T-helper 9 cell (primary cell): ENCODE data around the gene ZNRF1.
"Not testable (repeated sequence)": the region's sequence is repeated elsewhere in the genome, so short reads cannot be mapped to it uniquely, and the experiment has no call there.

Source experiments
- DNase-seq: peaks from one replicate; pipeline ENCODE4 v3.0.0-alpha.2; 2020

The ZNRF1 gene

DNA sequence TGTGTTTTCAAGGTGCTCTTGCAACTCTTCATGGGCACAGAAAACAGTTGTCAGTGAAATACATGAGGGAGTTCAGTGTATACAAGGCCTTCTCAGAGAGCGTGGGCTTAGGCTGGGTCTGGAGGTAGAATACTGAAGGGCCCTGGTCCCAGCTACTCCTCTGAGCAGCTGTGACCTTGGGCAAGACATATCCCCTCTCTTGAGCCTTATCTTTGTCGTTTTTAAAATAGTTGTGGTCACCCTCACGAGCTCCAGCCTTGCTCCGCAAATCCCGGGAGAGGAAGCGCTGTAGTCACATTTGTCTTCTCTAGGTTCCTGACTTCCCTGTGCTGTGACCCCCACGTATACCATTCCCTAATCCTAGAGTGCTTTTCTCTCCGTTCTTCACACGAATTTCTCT is 3.6 kb downstream of the ZNRF1 start:
- DNase-seq, result no peak

DNA sequence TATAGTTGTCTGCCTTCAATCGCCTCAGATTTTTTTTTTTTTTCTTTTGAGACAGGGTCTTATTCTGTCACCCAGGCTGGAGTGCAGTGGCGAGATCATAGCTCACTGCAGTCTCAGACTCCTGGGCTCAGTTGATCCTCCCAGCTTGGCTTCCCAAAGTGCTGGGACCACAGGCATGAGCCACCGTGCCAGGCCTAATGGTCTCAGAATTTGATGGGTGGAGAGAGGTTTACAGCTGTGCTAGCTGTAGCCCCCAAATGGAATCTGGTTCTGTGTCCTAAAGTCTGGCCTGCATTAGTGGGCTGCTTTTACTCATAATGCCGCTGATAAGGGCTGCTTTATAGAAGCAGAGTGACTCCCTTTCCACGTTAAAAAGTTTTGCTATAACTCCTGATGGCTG is 5.1 kb downstream of the ZNRF1 start:
- DNase-seq, result no peak

DNA sequence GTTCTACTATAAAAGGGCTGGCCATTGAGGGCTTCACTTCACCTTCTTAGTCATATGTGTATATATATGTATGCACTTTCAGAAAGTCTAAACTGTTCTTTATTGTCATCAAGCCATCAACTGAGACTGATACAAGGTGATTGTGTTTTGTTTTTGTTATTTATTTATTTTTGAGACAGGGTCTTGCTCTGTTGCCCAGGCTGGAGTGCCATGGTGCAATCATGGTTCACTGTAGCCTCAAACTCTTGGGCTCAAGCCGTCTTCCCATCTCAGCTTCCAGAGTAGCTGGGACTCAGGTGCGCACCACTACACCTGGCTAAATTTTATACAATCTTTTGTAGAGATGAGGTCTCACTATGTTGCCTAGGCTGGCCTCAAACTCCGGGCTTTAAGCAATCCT is 5.6 kb downstream of the ZNRF1 start:
- DNase-seq, result no peak

DNA sequence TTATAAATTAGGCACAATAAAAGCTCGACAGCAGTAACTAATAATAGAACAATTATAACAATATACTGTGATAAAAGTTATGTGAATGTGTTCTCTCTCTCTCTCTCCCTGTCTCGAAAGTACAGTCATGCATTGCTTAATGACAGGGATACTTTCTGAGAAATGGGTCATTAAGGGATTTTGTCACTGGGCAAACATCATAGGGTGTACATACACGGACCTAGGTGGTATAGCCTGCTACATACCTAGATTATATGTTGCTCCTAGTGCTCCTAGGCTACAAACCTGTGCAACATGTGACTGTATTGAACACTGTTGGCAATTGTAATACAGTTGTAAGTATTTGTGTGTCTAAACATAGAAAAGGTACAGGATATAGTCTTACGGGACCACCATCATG is 6.9 kb downstream of the ZNRF1 start:
- DNase-seq, result no peak

DNA sequence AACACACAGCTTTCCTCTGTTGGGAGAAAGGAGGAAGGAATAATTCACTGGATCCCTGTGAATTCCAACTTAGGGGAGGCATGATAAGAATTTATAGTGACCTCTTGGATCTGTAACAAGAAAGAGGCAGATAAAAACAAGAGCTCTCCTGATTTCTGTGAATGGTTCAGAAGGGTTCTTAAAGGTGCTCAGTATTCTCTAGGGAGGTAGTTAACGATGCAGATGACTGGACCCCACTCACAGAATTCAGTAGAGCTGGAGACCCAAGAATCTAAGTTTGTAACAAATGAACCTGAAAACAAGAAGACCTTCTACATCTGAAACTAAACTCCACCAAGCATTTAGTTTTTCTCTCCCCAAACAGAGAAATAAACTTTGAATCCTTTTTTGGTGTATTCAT is 8.6 kb downstream of the ZNRF1 start:
- DNase-seq, result no peak

DNA sequence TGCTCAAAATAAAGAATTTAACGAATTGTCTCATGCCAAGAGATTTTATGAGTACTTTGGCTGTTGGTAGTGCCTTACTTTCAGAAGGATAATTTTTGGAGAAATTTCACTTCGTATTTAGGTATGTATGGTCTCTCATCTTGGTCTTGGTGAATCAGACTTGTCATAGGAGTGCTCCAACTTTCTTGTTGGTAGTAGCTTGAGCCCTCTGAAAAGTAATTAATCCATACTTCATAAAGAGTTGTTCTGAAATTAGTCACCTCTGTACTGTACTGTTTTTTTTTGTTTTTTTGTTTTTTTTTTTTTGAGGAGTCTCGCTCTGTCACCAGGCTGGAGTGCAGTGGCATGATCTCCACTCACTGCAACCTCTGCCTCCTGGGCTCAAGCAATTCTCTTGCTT is 11.6 kb downstream of the ZNRF1 start:
- DNase-seq, result no peak

DNA sequence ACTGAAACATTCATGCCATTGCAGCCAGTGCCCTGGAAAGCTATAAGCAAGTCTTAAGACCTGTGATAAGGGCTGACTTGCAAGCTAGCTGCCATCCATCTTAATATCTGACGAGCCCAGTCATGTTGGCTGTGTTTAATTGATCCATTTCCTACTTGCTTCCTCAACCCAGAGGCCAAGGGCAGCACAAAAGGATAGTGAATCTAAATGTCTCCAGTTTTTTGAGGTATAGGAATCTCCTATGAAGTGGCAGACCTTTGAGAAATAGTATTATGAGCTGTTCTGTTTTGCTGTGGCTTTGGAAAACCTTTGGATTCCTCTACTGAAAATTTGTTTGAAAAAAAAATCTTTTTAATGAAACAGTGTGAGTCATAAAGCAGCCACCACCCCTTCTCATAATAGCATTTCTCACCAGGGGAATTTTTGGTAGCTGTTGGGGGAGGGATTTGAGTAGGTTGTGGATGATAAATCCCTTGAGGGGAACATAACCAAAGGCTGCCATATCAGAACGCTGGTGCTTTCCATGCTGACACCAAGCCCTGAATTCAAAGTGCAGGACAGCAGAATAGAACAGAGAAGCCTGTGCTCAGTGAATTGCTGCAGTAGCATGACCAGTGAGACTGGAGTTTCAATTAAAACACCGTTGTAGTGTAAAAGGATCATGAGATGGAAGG is 12.9 kb downstream of the ZNRF1 start:
- no peak for DNase-seq

DNA sequence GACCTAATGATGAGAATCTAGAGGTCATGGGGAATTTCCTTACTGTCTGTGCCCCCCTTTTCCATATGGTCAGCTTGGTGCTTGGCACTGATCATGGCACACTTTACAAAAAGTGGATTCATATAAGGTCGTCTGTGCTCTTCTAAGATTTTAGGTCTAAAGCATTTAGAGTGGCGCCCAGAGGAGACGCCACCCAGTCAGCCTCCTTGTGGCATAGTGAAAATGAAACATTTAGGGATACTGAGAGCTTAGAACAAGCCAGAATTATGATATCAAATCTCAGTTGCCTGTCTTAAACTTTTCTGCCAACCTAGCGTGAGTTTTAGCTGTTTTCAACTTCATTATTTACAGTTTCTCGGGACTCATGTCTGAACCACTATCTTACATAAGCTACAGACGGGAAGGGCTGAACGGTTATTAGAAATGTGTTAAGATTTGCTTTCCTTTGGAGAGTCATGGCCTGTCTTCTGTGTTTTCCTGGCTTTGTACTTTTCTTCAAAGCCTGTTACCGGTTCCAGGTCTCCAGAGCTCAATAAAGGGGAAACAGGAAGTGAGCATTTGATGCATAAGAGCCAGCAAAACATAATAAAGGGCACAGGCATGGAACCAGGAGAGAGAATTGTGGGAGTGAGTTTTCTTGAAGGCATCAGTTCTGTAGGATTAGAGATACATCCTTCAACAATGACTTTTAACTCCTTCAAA is 13.7 kb downstream of the ZNRF1 start:
- no peak for DNase-seq

DNA sequence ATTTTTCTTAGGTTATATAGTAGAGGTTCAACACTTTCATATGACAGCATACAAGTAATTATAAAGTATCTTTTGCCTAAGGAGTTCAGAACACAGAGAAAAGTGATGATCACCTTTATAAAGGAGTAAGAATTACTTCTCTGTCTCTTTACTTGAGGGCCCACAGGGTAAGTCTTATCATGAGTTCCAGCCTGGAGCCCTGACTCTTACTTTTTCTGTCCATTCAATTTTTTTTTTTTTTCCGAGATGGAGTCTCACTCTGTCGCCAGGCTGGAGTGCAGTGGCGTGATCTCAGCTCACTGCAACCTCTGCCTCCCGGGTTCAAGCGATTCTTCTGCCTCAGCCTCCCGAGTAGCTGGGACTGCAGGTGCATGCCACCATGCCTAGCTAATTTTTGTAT is 14.3 kb downstream of the ZNRF1 start:
- not testable (repeated sequence) for DNase-seq

DNA sequence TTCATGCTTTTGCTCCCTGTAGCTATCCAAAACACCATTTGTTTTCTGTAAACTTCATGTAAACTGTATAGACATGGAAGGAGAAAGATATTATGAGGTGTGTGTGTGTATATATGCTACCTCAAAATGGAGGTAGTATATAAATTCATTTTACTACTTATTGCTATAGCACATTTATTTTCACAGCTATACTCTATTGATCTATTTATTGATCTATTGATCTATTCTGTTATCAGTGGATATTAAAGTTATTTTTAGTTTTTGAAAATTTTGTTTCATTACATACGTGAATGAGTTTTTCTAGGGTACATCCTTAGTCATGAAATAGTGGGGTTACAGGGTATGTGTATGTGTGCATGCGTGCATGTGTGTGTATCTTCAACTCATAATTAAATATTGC is 15.5 kb downstream of the ZNRF1 start:
- DNase-seq, result no peak

DNA sequence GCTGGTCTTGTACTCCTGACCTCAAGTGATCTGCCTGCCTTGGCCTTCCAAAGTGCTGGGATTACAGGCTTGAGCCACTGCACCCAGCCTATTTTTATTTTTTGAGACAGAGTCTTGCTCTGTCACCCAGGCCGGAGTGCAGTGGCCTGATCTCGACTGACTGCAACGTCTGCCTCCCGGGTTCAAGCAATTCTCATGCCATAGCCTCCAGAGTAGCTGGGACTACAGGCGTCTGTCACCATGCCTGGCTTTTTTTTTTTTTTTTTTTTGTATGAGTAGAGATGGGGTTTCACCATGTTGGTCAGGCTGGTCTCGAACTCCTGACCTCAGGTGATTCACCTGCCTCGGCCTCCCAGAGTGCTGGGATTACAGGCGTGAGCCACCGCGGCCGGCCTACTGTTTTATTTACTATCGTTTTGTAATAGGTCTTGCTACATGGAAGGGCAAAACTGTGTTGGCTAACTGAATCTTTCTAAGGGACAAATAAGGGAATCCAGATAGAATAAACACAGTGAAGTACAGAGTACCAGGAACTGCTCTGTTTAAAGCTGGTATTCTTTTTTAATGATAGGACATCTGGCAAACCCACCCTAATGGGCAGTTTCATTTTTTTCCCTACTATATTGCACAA is 17.7 kb downstream of the ZNRF1 start:
- not testable (repeated sequence) for DNase-seq

DNA sequence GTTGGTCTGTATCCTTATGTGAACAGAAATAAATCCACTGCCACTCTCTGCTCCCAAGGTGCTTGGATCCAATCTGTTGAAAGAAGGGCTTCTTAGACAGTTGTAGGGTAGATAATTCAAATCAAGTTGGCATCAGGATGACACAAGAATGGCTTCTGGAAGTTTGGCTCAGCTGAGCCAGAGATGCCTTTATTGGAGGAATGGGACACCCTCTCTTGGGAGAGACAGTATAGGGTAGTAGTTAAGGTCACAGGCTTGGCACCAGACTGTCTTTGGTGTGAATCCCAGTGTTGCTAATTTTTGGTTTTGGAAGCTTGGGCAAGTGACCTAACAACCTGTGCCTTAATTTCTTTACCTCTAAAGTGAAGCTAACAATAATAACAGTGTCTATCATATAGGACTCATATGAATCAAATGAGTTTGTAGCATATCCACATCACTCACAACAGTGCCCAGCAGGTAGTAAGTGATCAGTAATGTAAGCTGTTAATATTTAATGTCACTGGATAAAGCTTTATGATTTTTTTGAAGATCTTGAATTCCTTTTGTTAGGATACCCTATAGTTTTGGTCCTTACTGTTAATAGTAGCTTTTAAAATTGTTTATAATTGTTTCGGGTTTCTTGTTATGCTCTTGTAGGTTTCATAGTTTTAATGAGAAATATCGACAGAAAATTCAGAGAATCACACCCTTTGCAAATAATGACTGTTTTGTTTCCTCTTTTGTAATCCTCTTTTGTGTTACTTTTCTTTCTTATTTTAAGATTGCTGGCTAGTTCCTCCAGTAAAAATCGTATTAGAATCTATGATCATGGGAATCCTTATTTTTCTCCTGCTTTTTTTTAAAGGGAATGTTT is 19.1 kb downstream of the ZNRF1 start:
- DNase-seq, result no peak

DNA sequence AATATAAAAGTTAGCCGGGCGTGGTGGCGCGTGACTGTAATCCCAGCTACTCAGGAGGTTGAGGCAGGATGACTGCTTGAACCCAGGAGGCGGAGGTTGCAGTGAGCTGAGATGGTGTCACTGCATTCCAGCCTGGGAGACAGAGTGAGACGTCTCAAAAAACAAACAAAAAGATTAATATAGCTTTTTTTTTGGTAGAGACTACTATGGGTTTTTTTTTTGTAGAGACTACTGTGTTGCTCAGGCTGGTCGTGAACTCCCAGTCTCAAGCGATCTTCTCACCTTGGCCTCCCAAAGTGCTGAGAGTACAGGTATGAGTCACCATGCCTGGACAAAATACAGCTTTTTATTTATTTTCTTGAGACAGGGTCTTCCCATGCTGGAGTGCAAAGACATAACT is 20.2 kb downstream of the ZNRF1 start:
- no peak for DNase-seq

DNA sequence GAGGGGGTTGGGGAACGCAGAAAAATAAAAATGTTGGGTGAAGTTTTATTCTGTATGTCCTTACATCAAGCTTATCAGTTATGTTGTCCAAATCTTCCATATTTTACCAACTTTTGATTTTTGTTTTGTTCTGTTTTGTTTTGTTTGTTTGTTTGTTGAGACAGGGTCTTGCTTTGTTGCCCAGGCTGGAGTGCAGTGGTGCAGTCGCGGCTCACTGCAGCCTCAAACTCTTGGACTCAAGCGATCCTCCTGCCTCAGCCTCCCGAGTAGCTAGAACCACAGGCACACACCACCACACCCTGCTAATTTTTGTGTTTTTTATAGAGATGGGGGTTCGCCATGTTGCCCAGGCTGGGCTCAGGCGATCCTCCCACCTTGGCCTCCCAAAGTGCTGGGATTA is 20.8 kb downstream of the ZNRF1 start:
- no peak for DNase-seq

DNA sequence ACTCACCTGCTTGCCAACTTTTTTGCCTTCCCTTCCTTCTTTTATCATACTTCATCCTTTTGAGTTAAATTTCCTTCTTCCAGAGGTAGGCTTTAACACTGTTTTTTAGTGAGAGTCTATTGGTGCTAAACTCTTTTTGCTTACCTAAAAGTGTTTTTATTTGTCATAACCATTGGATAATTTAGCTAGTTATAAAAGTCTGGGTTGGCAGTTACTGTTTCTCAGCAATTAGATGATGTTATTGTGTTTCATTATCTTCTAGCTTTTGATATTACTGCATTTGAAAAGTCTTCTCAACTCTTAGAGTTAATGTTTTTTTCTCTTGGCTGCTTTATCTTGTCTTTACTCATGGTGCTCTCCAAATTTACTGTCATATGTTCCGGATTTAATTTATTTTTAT is 22.6 kb downstream of the ZNRF1 start:
- no peak for DNase-seq

DNA sequence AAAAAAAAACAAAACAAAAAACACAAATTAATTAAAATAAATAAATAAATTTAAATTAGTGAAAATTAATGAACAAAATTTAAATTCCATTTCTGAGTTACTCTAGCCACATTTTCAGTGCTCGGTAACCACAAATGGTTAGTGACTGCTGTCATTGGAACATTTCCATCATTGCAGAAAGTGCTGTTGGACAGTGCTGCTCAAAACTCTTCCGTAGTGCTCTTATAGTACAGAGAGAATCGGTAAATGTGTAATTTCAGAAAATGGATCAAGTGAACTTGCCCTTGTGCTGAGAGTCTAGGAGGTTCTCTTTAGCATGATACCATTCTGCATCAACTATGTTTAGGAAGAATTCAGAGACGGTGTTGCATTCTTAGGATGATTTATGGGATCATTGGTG is 23.7 kb downstream of the ZNRF1 start:
- DNase-seq, result no peak

DNA sequence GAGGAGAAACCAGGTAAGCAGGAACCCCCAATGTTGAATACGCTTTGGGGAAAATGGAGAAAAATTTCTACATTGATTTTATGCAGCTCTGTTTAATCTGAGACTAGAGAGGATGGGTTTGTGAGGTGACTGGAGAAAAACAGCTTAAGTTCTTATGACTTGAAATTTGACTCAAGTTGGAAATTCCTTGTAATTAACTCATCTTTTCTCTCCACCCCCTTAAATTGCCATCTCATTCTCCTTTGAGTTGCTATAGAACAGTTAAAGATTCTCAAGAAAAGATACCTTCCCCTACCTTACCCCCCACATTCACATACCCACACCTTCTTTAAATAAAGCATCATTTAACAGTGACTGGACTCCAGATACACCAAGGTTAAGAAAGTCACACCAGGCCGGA is 24.2 kb downstream of the ZNRF1 start:
- no peak for DNase-seq

DNA sequence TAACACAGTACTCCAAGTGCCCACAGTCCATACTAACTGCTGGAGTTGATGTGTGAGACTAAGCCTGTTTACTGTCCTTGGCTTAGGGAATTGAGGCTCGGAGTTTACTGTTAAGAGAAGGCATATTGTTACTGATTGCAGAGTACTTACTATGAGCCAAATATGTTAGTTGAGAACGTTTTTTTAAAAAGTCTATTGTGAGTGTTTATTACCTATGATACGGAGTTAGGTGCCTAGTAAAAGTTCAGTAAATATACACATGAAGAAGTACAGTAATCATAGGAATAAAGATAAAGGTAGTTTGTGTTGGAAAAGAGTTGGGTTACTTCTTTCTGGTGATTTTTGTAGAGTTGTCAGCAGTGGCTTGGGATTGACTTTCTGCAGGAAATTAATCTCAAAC is 25.4 kb downstream of the ZNRF1 start:
- no peak for DNase-seq

DNA sequence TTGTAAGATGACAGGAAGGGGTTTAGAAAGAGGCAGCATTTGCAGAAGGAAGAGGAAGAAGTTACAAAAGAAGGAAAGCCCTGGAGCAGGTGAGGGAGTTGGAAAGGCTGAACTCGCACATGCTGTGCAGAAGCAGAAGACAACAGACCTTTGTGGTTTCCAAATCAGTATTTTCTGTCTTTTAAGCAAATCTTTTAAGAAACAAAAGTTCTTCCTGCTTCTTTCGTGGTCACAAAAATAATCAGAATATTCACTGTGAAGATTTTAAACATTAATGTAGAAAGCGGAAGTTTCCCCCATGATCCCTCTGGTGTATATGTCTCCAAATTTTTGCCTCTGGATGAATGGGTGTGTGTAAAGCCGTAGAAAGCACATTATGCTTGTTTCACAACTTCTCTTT is 25.8 kb downstream of the ZNRF1 start:
- no peak for DNase-seq

DNA sequence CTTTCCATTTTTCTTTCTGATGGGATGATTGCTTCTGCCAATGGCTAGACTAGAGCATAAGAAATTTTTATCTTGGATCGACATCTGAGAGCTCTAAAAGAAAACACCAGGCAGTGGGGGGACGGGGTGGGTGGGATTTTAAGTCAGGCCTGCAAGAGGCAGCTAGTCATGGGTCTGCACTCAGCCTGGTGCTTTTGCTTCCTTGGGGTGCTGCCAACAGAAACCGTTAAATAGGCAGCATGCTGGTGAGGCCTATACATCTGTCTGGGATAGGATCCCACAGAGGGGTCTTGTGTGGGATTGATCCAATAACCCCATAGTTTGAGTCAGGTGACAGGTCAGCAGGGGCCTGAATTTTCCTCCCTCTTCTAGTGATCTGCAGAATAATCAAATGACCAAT is 26.9 kb downstream of the ZNRF1 start:
- DNase-seq, result no peak

DNA sequence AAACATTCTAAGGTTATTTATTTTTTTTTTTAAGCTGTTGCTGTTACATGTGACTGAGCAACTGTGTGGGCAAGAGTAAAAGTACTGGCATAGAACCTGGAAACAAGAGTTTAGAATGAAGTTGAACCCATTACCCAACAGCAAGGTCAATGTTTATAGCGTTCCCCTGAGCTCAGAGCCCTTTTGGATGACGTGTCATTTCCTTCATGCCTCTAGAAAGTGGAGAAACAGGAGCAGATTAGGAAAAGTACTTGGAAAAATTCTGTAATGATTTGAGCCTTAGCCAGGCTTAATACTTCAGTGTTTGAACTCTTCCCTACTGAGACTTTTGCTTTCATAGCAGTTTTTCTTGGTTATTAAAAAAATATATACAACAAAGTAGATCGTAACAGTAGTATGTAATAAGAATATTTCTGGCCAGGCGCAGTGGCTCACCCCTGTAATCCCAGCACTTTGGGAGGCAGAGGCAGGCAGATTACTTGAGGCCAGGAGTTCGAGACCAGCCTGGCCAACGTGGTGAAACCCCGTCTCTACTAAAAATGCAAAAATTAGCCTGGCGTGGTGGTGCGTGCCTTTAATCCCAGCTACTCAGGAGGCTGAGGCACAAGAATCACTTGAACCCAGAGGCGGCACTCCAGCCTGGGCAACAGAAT is 27.5 kb downstream of the ZNRF1 start:
- not testable (repeated sequence) for DNase-seq

DNA sequence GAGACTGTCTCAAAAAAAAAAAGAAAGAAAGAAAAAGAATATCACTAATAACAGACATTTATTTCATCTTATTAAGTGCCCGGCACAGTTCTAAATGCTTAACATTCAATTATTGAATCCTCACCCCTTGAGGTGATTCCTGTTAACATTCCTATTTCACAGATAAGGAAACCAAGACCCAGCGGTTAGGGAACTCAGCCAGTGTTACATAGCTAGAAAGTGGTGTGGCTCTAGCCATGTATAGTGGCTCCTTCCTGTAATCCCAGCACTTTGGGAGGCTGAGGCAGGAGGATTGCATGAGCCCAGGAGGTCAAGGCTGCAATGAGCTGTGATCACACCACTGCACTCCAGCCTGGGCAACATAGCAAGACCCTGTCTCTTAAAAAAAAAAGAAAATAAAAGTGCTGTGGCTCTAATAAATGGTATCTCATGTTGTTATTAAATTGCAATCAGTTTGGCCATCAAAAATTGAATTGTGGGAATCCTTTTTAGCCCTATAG is 28.1 kb downstream of the ZNRF1 start:
- DNase-seq, result no peak
